GM12873 (cell line): ENCODE measurements around the gene LUM.

ENCODE experiments used
- CTCF ChIP-seq: IDR thresholded peaks from 2 replicates; pipeline ENCODE4 v1.5.1; 2012; ENCODE audit warnings: low read depth, mild to moderate bottlenecking, moderate library complexity, low read length, control low read depth; ENCODE audit not compliant: insufficient read depth; ENCODE audit errors: missing control alignments

LUM gene

GRCh38 chr12:91111366-91112325 lies at the start of gene LUM:
Gene LUM (minus strand): TSS chr12:91111494. CDS start chr12:91108979, 2,515 bp downstream.
- no peak for TF ChIP-seq CTCF

- no peak for TF ChIP-seq CTCF
These were observed 49.7 kb upstream of the LUM start for GRCh38 chr12:91161009-91161408.

GRCh38 chr12:91155990-91156389 lies 44.7 kb upstream of the LUM start:
- no peak for TF ChIP-seq CTCF

- TF ChIP-seq CTCF, result no peak
These were observed 42.8 kb upstream of the LUM start for GRCh38 chr12:91154131-91154530.

- no peak for TF ChIP-seq CTCF
These were observed 32.8 kb upstream of the LUM start for GRCh38 chr12:91144053-91144452.

- TF ChIP-seq CTCF, result no peak
These were observed 31.9 kb upstream of the LUM start for GRCh38 chr12:91143206-91143605.

GRCh38 chr12:91142221-91142631 lies 30.9 kb upstream of the LUM start:
- TF ChIP-seq CTCF, result no peak
